ENCODE data around the gene SLC38A5. TPM values are rescaled to one million over a fixed set of nuclear protein-coding genes. Genes with fewer than 3 reads are reported as not detected.
"Not testable (repeated sequence)": the region's sequence is repeated elsewhere in the genome, so short reads cannot be mapped to it uniquely, and the experiment has no call there.

The SLC38A5 gene
- 26.5 TPM for total RNA-seq

GRCh38 chrX:48470110-48470832 lies at the start of gene SLC38A5:
SLC38A5 (minus strand) TSS chrX:48470260; CDS start chrX:48467924, 2,336 bp downstream.
- no peak for DNase-seq

GRCh38 chrX:48519481-48519880 lies 49.4 kb upstream of the SLC38A5 start:
- not testable (repeated sequence) for DNase-seq

DNA sequence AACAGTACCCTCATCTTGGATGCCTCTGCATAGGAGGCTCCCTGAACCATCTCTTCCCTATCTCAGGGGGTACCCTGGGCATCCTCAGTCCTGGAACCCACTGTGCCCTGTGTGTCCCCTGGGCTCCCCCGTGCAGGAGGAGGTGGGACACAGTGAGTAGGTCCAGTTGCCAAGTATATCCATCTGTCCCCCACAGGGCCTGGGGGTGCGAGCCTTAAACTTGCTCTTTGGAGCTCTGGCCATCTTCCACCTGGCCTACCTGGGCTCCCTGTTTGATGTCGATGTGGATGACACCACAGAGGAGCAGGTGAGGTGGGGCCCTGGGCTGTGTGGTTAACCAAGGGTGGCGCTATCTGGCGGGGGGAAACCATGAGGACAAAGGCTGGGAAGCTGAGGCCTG lies 46.9 kb upstream of the SLC38A5 start:
- no peak for DNase-seq

- no peak for DNase-seq
Measured at GRCh38 chrX:48516285-48516684, 46.2 kb upstream of the SLC38A5 start.

- no peak for DNase-seq
Measured at GRCh38 chrX:48515842-48516241, 45.8 kb upstream of the SLC38A5 start.

DNA sequence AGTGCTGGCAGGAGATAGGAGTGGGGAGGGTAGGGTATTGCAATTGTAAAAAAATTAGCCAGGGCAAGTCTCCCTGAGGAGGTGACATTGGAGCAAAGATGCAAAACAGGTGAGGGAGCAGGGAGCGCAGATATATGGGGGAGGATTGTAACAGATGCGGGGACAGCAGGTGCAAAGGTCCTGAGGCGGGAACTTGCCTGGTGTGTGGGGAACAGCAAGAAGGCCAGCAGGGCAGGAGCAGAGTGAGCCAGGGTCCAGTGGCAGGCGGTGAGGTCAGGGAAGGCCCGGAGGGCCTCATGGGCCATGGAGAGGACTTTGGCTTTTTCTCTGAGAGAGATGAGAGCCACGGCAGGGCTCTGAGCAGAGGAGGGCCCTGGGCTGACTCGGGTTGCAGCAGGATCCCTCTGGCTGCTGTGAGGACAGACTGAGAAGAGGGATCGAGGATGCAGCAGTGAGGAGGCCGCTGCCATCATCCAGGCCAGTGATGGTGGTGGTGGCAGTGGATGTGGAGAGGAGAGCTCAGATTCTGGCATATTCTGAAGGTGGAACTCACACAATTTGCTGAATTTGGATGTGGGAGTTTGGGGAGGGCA lies 44.9 kb upstream of the SLC38A5 start:
- DNase-seq, result no peak

GRCh38 chrX:48514126-48514806 lies 44.2 kb upstream of the SLC38A5 start:
- no peak for DNase-seq

GRCh38 chrX:48513670-48514069 lies 43.6 kb upstream of the SLC38A5 start:
- DNase-seq, result no peak

DNA sequence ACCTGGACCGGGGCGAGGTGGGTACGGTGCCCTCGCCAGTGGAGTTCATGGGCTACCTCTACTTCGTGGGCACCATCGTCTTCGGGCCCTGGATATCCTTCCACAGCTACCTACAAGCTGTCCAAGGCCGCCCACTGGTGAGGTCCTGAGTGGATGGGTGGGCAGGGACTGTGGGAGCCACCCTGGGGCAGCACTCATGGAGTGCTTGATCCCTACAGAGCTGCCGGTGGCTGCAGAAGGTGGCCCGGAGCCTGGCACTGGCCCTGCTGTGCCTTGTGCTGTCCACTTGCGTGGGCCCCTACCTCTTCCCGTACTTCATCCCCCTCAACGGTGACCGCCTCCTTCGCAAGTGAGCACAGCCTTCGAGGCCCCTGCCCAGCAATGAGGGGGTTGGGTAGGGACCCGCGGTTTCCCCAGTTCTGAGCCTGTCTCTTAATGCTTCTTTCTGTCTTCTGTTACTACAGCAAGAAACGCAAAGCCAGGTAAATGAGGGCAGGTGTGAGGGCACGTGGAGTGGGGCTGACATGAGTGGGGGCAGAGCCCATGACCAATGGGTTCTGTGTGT lies 42.4 kb upstream of the SLC38A5 start:
- no peak for DNase-seq

- DNase-seq, result no peak
Measured at GRCh38 chrX:48511560-48511959, 41.5 kb upstream of the SLC38A5 start.

DNA sequence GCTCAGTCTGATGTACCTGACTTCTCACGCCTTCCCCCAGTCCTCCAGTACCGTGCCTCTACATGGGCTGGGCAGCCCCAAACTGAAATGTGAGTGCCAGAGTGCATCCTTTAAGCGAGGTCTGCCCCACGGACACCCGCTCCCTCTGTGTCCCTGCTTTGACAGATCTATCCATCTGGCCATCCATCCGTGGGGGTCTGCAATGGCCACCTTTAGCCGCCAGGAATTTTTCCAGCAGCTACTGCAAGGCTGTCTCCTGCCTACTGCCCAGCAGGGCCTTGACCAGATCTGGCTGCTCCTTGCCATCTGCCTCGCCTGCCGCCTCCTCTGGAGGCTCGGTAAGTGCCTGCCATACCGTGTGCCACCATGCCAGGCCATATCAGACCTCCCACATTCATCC lies 39.6 kb upstream of the SLC38A5 start:
- DNase-seq, result no peak

DNA sequence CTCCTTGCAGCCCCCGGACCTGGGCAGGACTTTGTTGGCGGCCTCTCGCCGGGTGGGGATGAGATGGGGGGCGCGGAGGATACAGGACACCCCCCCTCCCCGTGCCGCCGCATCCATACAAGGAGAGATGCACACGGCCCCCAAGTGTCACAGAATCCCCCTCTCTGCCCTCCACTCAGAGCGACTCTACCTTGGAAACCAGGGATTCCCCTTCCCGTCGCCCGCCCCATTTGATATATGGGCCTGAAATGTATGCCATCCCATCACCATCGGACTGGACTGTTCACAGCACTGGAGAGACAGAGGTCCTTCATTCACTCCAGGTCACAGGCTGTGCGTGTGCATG lies 39.2 kb upstream of the SLC38A5 start:
- no peak for DNase-seq

DNA sequence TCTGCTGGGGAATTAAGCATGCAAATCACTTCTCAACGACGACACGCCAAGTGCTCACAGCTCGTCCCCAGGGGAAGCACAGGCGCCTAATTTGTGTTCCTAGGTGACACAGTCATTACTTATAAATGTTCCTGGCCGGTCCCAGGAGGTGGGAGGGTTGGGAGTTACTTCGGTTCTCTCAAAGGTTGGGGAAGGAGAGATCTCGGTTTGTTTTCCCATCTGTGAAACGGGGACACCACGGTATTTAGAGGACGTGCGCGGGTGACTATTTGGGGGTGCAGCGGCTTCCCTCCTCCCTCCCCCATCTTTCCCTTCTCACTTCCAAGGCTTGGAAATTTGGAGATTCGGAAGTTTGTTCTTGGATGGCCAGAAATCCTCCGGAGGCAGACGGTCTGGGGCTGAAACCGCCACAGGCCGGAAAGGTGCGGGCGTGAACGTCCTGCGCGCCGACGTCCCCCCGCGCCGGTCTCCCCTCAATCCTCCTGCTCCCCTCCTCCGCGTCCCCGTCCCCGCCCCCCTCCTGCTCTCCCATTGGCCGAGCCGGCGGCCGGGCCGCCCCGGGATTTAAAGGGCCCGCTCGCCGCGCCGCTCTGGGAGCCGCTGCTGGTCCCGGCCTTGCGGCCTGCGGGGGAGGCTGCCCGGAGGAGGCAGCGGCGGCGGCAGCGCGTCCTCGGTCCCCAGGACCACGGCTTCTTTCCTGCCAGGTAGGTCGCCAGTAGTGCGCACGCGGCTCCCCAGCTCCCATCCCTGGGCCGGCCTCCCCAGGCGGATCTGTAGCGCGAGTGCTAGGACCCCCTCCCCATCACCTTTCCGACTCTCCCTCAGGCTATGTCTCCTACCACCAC lies 38.6 kb upstream of the SLC38A5 start, which contains the start of gene PORCN:
PORCN (plus strand) TSS at position 593 of the 845 bp plus-strand sequence. CDS start 829 bp downstream, outside the sequence.
- DNase-seq, result peak; percentile 74

DNA sequence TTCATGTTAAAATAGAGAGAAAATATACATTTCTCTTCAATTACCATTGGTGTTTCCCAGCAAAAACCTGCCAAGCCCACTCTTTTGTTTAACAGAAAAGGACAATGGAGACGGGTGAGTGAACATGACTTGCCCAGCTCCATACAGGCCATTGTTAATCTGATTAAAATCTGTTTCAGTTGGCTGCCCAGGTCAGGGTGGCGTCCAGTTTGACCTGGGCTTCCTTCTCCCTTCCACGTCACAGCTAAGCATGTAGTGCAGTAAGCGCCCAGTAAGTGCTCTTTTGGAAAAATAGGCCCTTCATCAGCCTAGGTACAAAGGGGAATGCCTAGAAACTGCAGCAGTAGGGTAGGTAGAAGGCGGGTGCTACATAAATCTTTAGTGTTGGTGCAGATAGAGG lies 37.2 kb upstream of the SLC38A5 start:
- no peak for DNase-seq

DNA sequence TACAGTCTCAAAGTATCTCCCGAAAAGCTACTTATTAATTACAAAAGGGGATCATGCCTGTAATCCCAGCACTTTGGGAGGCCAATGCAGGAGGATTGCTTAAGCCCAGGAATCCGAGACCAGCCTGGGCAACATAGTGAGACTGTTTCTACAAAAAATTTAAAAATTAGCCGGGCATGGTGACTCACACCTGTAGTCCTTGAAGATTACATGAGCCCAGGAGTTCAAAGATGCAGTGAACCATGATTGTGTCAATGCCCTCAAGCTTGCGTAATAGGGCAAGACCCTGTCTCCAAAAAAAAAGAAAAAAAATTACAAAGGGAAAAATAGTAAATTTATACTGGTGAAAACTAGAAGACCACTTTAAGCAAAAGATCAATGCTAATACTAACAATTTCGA lies 35.4 kb upstream of the SLC38A5 start:
- no peak for DNase-seq

- no peak for DNase-seq
Measured at GRCh38 chrX:48504261-48504660, 34.2 kb upstream of the SLC38A5 start.

GRCh38 chrX:48498374-48498809 lies 28.3 kb upstream of the SLC38A5 start:
- no peak for DNase-seq

- DNase-seq, result no peak
Measured at GRCh38 chrX:48497871-48498270, 27.8 kb upstream of the SLC38A5 start.

DNA sequence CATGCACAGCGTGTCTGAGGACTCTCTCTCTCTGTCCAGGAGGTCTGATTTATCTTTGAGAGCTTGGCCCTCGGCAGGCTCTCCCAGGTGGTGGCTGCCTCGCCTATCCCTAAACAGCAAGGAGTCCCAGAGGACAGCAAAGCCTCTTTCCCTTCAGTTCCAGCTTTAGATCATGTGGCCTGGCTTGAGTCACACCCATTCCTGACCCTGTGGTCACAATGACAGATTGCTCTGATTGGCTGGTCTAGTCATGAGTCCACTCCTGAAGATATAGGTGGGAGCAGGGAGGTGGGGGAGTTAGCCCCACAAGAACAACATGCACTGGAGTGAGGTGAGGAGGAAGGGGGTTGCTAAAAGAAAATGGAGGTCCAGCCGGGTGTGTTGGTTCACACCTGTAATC lies 26.6 kb upstream of the SLC38A5 start:
- no peak for DNase-seq

DNA sequence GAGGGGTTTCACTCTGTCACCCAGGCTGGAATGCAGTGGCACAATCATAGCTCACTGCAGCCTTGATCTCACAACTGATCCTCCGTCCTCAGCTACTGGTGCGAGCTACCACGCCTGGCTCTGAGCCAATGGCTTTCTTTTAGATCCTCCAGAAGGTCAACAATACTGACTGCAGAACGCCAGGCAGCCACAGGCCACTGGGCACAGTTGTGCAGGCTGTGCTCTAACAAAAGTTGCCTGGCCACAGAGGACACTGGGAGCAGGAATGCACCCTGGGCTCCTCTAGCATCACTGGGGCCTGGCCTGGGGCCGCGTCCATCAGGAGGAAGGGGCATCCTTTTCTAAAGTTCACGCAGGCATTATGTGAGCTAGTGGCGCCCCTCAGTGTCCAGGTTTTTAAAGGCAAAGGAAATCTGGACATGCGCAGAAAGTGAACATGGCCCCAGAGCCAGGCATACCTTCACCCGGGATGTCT lies 23.9 kb upstream of the SLC38A5 start:
- no peak for DNase-seq

GRCh38 chrX:48492293-48492910 lies 22.3 kb upstream of the SLC38A5 start:
- DNase-seq, result no peak

DNA sequence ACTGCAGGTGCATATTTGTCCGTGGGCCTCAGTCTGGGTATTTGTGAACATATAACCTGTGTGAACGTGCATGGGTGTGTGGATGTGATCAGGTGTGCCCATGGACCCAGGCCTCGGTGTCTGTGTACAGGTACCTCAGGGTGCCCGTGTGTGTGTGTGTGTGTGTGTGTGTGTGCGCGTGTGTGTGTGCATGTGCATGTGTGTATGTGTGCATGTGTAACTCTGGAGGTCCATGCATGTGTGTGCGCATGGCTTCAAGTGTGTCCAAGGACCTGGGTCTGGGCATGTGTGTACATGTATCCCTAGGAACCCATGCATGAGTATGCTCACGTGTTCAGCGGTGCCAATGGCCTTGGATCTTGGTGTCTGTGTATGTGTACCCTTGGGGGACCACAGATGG lies 21.7 kb upstream of the SLC38A5 start:
- DNase-seq, result no peak

All from occipital lobe (tissue), 2 donors.